GM20000 (cell line): Measurements from ENCODE around the gene STK40.
A peak's percentile ranks its signal among the peaks of the same experiment; 100 is the strongest.

Experiments used
- DNase-seq: peaks from one replicate; pipeline ENCODE4 v3.0.0; 2012; ENCODE audit warnings: low spot score
- TF ChIP-seq, protein P1 (sequence below): IDR thresholded peaks from 2 replicates; pipeline ENCODE4 v1.5.1; 2012; ENCODE audit warnings: mild to moderate bottlenecking, control low read depth; ENCODE audit errors: extremely low read depth, missing control alignments

Gene STK40

GRCh38 chr1:36397378-36398230, 11.9 kb upstream of the STK40 start, which contains the start of gene LSM10:
Gene LSM10 (minus strand): TSS chr1:36397908. CDS start chr1:36394129, 3,779 bp downstream.
- TF ChIP-seq, protein P1, sequence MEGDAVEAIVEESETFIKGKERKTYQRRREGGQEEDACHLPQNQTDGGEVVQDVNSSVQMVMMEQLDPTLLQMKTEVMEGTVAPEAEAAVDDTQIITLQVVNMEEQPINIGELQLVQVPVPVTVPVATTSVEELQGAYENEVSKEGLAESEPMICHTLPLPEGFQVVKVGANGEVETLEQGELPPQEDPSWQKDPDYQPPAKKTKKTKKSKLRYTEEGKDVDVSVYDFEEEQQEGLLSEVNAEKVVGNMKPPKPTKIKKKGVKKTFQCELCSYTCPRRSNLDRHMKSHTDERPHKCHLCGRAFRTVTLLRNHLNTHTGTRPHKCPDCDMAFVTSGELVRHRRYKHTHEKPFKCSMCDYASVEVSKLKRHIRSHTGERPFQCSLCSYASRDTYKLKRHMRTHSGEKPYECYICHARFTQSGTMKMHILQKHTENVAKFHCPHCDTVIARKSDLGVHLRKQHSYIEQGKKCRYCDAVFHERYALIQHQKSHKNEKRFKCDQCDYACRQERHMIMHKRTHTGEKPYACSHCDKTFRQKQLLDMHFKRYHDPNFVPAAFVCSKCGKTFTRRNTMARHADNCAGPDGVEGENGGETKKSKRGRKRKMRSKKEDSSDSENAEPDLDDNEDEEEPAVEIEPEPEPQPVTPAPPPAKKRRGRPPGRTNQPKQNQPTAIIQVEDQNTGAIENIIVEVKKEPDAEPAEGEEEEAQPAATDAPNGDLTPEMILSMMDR, result no peak

GRCh38 chr1:36397083-36397377, 11.3 kb upstream of the STK40 start:
- TF ChIP-seq, protein P1, result no peak
- DNase-seq, result no peak

More at GRCh38 chr1:36397378-36398230, 11.9 kb upstream of the STK40 start, which contains the start of gene LSM10:
- peak; percentile 91 for DNase-seq

DNA sequence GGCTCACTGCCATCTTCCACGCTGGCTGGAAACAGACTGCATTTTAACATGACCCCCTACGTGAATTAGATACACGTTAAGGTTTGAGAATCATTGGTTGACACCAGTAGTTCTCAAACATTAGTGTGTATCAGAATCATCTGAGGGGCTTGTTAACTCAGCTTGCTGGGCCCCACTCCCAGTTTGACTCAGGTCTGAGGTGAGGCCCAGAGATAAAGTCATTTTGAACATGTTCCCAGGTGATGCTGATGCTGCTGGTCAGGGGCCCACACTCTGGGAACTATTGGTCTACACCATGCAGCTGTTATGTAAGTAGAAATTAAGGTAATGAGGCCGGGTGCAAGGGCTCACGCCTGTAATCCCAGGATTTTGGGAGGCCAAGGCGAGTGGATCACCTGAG, 10.6 kb upstream of the STK40 start:
- no peak for DNase-seq
- TF ChIP-seq, protein P1, result no peak

- TF ChIP-seq, protein P1, result no peak
- DNase-seq, result no peak
Observed at GRCh38 chr1:36393686-36394085, 8.0 kb upstream of the STK40 start.

GRCh38 chr1:36392836-36393235, 7.1 kb upstream of the STK40 start:
- no peak for DNase-seq
- TF ChIP-seq, protein P1, result no peak

- no peak for DNase-seq
- TF ChIP-seq, protein P1, result no peak
Observed at GRCh38 chr1:36391271-36391670, 5.5 kb upstream of the STK40 start.

DNA sequence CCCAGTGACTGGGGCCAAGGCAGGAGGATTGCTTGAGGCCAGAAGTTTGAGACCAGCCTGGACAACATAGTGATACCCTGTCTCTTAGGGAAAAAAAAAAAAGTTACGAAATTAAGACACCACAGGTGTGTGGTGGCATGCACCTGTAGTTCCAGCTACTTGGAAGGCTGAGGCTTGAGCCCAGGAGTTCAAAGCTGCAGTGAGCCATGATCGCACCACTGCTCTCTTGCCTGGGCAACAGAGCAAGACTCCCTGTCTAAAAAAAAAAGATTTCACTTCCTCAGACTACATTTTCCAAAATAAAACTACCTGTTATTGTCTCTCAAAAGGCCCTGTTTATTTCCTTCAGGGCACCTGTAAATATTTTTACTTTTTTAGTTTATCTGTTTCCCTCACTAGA, 4.7 kb upstream of the STK40 start:
- TF ChIP-seq, protein P1, result no peak
- DNase-seq, result no peak
